ENCODE data around the gene BTBD7. TPM values are rescaled to one million over a fixed set of nuclear protein-coding genes. Genes with fewer than 3 reads are reported as not detected.

BTBD7 gene
- total and polyA plus RNA-seq, 3 experiments from 2014 or later, result 9.6 to 25.7 (median 25.2) TPM

Other genes with a start within 250 kb of the BTBD7 start
- 10 to 100 TPM; 66.1 to 75.1 TPM for gene ITPK1, start 217.1 kb downstream of the BTBD7 start, total RNA-seq
- gene ITPK1, start 217.1 kb downstream of the BTBD7 start, polyA plus RNA-seq, result 40.4 TPM
- 10 to 100 TPM; 16.7 to 17.4 TPM for gene MOAP1, start 148.1 kb downstream of the BTBD7 start, total RNA-seq
- 67.4 TPM for gene MOAP1, start 148.1 kb downstream of the BTBD7 start, polyA plus RNA-seq
- 10 to 100 TPM; 19.3 to 20.5 TPM for gene LYSET, start 147.7 kb downstream of the BTBD7 start, total RNA-seq
- gene LYSET, start 147.7 kb downstream of the BTBD7 start, polyA plus RNA-seq, result 37.9 TPM
- 10 to 100 TPM; 19.7 to 19.8 TPM for gene GON7, start 126.0 kb downstream of the BTBD7 start, total RNA-seq
- 24.2 TPM for gene GON7, start 126.0 kb downstream of the BTBD7 start, polyA plus RNA-seq
- gene UBR7, start 125.8 kb downstream of the BTBD7 start, total RNA-seq, result 10 to 100 TPM; 39.4 to 42.3 TPM
- 31.7 TPM for gene UBR7, start 125.8 kb downstream of the BTBD7 start, polyA plus RNA-seq
- gene COX8C, start 14.1 kb upstream of the BTBD7 start, total RNA-seq, result not detected
- not detected for gene COX8C, start 14.1 kb upstream of the BTBD7 start, polyA plus RNA-seq
- gene UNC79, start 97.9 kb upstream of the BTBD7 start, total RNA-seq, result under 1 TPM in 1 of 2 experiments, not detected in 1; 0.07 TPM
- not detected for gene UNC79, start 97.9 kb upstream of the BTBD7 start, polyA plus RNA-seq

Data from CD8-positive, alpha-beta memory T cell (primary cell).